IPS-15b (cell line): Measurements from ENCODE around the gene KLC1.

Experiments
- H3K27me3 ChIP-seq: one replicate; pipeline ENCODE4 v1.6.1; 2013; ENCODE audit warnings: low read length; ENCODE audit not compliant: control insufficient read depth, insufficient read depth
- H3K36me3 ChIP-seq: one replicate; pipeline ENCODE4 v1.6.1; 2013; ENCODE audit warnings: low read length; ENCODE audit not compliant: control insufficient read depth, insufficient read depth
- H3K4me1 ChIP-seq: one replicate; pipeline ENCODE4 v1.6.1; 2013; ENCODE audit warnings: mild to moderate bottlenecking, low read length; ENCODE audit not compliant: control insufficient read depth, insufficient read depth
- H3K4me3 ChIP-seq: one replicate; pipeline ENCODE4 v1.5.1; 2013; ENCODE audit warnings: low read depth, low read length
- H3K9ac ChIP-seq: one replicate; pipeline ENCODE4 v1.6.1; 2013; ENCODE audit warnings: low read depth, mild to moderate bottlenecking, low read length
- H3K9me3 ChIP-seq: one replicate; pipeline ENCODE4 v1.6.1; 2013; ENCODE audit warnings: mild to moderate bottlenecking, low read length; ENCODE audit not compliant: control insufficient read depth, insufficient read depth

Gene KLC1

DNA sequence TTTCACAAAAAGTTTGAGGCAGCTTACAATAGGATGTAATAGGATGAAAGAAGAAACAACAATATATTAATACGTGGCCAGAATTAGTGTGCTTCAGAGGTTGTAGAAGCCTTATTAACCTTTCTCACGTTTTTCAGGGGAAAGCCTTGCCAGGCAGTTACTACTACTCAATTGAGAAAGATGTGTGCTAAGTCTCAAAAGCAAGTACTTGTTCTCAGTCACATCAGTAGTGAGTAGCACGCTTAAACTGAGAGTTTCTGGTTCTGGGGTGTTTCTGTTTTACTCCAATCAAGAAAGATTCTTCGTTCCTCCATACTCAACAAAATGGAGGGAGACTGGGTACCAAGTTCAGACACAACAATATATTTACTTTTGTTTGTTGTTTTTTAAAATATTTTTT is 38.7 kb downstream of the KLC1 start:
- no peaks in the 10 kb centered on the region for H3K27me3 ChIP-seq
- H3K4me3 ChIP-seq, result no peak overlapping the region
- no peaks in the 10 kb centered on the region for H3K4me1 ChIP-seq
- H3K36me3 ChIP-seq, result peaks cover 30% of the 10 kb centered on the region
- H3K9ac ChIP-seq, result no peak overlapping the region
- no peaks in the 10 kb centered on the region for H3K9me3 ChIP-seq

- no peaks in the 10 kb centered on the region for H3K27me3 ChIP-seq
- no peak overlapping the region for H3K4me3 ChIP-seq
- H3K9ac ChIP-seq, result no peak overlapping the region
- no peaks in the 10 kb centered on the region for H3K4me1 ChIP-seq
- H3K9me3 ChIP-seq, result no peaks in the 10 kb centered on the region
- H3K36me3 ChIP-seq, result peaks cover 33% of the 10 kb centered on the region
Measured at GRCh38 chr14:103668117-103668516, 39.1 kb downstream of the KLC1 start.

GRCh38 chr14:103669370-103669769 is 40.4 kb downstream of the KLC1 start:
- no peak overlapping the region for H3K4me3 ChIP-seq
- no peaks in the 10 kb centered on the region for H3K9me3 ChIP-seq
- no peaks in the 10 kb centered on the region for H3K27me3 ChIP-seq
- peaks cover 29% of the 10 kb centered on the region for H3K36me3 ChIP-seq
- no peak overlapping the region for H3K9ac ChIP-seq
- H3K4me1 ChIP-seq, result no peaks in the 10 kb centered on the region

- no peaks in the 10 kb centered on the region for H3K9me3 ChIP-seq
- peaks cover 43% of the 10 kb centered on the region for H3K36me3 ChIP-seq
Measured at GRCh38 chr14:103671911-103672310, 42.9 kb downstream of the KLC1 start.

DNA sequence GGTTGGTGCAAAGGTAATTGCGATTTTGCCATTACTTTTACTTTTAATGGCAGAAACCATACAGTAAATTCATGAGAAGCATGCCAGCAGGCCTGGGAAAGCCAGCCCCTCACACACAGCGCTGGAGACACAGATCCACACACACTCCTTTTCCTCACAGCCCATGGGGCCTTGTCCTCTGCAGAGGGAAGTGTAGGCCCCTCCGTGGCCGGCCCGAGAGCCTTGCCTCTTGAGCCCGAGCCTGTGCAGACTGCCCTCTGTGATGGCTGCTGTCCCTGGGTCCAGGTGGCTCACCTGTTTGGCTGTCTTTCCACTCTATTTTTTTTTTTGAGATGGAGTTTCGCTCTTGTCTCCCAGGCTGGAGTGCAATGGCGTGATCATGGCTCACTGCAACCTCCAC is 46.9 kb downstream of the KLC1 start:
- Histone ChIP-seq H3K27me3 (no peaks in the 10 kb centered on the region), H3K36me3 (peaks cover 53% of the 10 kb centered on the region), H3K9me3 (no peaks in the 10 kb centered on the region), H3K4me3 (no peak overlapping the region), H3K4me1 (no peaks in the 10 kb centered on the region), H3K9ac (no peak overlapping the region)

More at GRCh38 chr14:103671911-103672310, 42.9 kb downstream of the KLC1 start:
- H3K27me3 ChIP-seq, result no peaks in the 10 kb centered on the region
- no peak overlapping the region for H3K9ac ChIP-seq
- H3K4me3 ChIP-seq, result no peak overlapping the region
- H3K4me1 ChIP-seq, result no peaks in the 10 kb centered on the region

DNA sequence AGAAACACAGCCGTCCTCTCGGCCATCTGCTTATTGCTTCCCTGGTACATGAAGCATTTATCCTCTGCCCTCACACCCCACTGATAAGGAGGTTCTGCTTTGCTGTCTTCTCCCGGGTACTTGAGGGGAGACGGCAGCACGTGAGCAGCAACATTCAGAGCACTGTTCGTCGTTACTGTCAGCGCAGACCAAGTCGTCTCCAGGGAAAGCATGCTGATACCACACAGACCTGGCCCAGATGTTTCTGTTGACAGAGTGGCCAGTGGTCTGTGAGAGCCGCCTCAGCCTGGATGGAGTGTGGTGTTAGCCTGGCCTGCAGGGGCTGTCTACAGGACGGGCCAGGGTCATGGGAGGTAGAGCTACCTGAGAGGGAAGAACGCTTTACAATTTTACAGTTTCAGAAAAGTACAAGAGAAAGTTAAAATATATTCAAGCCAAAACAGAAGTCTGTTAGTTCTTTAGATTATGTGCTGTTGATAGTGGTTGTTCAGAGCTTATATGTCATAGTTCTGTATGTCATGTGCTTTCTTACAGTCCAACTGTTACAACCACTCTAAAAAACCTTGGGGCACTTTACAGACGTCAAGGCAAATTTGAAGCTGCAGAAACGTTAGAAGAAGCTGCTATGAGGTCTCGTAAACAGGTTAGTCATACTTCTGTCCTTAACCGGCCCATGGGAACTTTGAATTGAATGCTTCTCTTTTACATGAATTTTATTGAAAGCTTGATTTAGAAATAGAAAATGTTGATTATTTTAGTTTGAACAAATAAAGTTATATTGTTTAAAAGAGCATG is 48.1 kb downstream of the KLC1 start:
- no peak overlapping the region for H3K9ac ChIP-seq
- H3K4me3 ChIP-seq, result no peak overlapping the region
- H3K27me3 ChIP-seq, result no peaks in the 10 kb centered on the region
- H3K9me3 ChIP-seq, result no peaks in the 10 kb centered on the region
- H3K36me3 ChIP-seq, result peaks cover 54% of the 10 kb centered on the region
- H3K4me1 ChIP-seq, result no peaks in the 10 kb centered on the region

- Histone ChIP-seq H3K4me1 (no peaks in the 10 kb centered on the region), H3K9me3 (no peaks in the 10 kb centered on the region), H3K36me3 (peaks cover 55% of the 10 kb centered on the region), H3K27me3 (no peaks in the 10 kb centered on the region), H3K9ac (no peak overlapping the region), H3K4me3 (no peak overlapping the region)
Measured at GRCh38 chr14:103679351-103679750, 50.3 kb downstream of the KLC1 start.

DNA sequence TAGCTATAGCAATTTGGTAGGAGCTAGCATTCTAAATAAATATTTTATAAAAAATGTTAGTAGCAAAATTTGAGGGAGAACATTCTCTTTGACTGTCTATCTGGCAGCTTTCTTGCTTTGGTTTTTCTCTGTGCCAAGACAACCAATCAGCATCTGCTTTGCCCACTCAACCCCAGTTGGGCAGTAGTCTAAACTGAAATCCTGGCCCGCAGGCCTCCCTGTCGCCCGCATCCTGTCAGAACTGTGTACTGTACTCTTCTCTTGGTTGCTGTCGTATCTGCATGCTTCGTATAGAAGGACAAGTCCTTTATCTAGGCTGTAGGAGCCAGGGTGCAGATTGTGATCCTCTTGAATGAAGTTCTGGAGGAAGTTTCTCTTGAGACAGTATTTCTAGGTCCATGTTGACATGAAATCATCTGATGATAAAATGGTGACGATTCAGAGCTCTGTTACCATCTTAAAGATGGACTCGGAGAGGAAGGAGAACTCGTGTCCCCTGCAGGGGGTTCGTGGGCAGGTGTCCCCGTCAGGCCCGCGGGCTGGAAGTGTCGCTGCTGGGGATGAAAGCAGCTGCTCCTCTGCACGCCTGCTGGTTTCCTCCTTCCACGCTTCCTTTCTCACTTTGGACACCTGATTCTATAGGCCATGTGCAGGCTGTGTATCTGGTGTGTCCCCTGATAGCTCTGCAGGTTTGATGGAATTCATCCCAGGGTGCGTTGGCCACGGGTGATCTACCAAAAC is 51.6 kb downstream of the KLC1 start:
- peaks cover 57% of the 10 kb centered on the region for H3K36me3 ChIP-seq
- no peaks in the 10 kb centered on the region for H3K4me1 ChIP-seq
- no peak overlapping the region for H3K9ac ChIP-seq
- H3K27me3 ChIP-seq, result no peaks in the 10 kb centered on the region
- H3K9me3 ChIP-seq, result no peaks in the 10 kb centered on the region
- H3K4me3 ChIP-seq, result no peak overlapping the region

- Histone ChIP-seq H3K9ac (no peak overlapping the region), H3K4me3 (no peak overlapping the region), H3K27me3 (no peaks in the 10 kb centered on the region), H3K36me3 (peaks cover 40% of the 10 kb centered on the region), H3K9me3 (no peaks in the 10 kb centered on the region), H3K4me1 (no peaks in the 10 kb centered on the region)
Measured at GRCh38 chr14:103683139-103683538, 54.1 kb downstream of the KLC1 start.

DNA sequence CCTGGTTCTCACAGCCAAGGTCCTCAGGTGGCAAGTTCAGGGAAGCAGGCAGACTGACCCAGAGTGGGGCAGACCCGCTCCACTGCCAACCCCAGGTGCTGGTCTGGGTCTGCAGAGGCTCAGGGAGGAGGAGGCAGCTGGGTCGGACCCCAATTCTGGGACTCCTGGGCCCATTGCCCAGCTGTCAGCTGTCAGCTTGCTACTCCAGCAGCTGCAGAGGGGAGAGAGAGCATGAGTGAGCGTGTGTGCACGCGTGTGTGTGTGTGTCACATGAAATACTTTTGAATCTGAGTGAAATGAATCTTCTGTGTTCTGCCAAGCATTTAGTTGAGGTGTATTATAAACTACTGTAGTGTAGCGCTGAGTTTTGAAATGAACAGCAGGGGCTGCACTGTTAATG is 55.5 kb downstream of the KLC1 start:
- Histone ChIP-seq H3K9ac (no peak overlapping the region), H3K4me1 (no peaks in the 10 kb centered on the region), H3K9me3 (no peaks in the 10 kb centered on the region), H3K4me3 (no peak overlapping the region), H3K36me3 (peaks cover 38% of the 10 kb centered on the region), H3K27me3 (no peaks in the 10 kb centered on the region)

DNA sequence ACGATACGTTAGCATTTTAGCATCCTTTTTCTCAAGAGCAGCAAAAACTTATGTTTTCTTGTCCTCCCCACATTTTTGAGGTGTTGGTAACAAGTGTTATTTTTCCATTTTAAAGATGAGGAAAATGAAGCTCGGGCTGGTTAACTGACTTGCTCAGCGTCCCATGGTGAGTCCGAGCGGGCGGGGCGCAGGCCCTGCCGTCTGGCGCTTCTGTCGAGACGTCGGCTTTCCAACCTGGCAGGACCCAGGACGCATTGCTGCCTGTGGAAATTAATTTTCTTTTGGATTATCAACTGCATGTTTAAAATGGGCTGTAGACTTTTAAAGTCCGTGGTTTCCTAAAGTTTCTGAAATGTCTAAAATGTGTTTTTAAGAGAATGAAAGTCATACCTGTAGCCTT is 55.9 kb downstream of the KLC1 start:
- Histone ChIP-seq H3K27me3 (no peaks in the 10 kb centered on the region), H3K4me1 (no peaks in the 10 kb centered on the region), H3K4me3 (no peak overlapping the region), H3K9ac (no peak overlapping the region), H3K9me3 (no peaks in the 10 kb centered on the region), H3K36me3 (peaks cover 37% of the 10 kb centered on the region)
